IPS-NIHi7 (cell line): ENCODE measurements around the gene LECT2.

Source experiments
- DNase-seq: peaks from one replicate; pipeline ENCODE4 v3.0.0; 2012; ENCODE audit warnings: mixed read lengths; ENCODE audit errors: extremely low spot score

Gene LECT2

GRCh38 chr5:135954899-135955298 is at the start of gene LECT2:
LECT2 (minus strand) TSS chr5:135954983; CDS start chr5:135954833, 150 bp downstream.
- DNase-seq, result no peak

DNA sequence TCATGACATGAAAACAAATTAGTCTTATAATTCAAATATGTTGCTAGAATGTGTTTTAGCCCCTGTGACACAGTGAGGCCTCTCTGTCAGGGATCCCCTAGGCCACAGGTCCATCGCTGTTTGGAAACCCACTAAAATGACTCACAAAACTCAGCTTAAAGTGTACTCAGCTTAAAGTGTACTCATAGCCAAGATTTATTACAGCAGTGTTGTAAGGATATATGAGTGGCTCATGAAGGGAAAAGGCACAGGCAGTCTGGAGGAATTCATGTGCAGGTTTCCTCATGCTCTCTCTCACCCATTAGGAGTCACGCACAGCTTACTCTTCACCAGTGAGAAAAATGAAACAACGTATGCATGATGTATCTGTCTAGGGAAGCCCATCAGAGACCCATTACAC is 49.7 kb upstream of the LECT2 start:
- DNase-seq, result no peak

DNA sequence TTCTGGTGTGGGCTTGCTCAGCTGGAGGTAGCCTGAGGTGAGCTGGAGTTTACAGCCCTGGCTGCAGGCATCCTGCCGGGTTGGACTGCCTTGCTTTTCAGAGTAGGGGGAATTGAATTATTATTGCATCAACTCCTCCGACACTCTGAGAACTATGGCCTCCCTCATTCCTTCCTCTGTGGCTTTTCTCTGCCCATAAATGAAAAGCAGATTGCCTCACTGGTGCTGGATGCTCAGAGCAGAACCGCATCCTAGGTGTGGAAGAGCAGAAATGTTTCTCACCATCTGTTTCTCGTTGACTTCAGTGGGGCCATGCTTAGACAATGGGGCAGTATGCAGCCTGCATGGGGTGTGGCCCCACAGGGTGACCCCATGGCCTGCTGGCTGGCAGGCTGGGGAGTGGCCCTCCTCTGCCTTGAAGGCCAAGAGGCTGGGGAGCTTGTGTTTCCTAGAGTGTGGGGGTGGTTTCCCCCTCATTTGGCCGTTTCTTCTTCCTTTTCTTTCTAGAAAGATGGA is 46.7 kb upstream of the LECT2 start:
- no peak for DNase-seq

DNA sequence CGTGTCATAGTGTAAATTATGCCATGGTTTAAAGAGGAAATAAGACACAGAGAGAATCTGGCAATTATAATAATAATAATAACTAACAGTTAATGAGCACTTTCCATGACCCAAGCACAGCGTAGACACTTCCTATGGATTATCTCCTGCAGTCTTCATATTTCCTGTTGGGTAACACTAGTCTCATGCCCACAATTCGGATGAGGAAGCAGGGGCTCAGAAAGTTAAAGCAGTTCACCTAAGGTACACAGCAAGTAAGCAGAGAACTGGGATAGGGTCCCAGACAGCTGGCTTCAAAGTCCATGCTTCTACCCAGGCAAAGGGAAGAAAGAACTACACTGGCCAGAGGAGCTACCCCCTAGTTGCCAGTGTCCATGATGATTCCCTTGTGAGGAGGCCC is 46.1 kb upstream of the LECT2 start:
- no peak for DNase-seq

- DNase-seq, result no peak
These were observed 45.4 kb upstream of the LECT2 start for GRCh38 chr5:136000147-136000546.

- DNase-seq, result no peak
These were observed 44.8 kb upstream of the LECT2 start for GRCh38 chr5:135999406-136000139.

GRCh38 chr5:135998889-135999288 is 44.1 kb upstream of the LECT2 start:
- DNase-seq, result no peak

DNA sequence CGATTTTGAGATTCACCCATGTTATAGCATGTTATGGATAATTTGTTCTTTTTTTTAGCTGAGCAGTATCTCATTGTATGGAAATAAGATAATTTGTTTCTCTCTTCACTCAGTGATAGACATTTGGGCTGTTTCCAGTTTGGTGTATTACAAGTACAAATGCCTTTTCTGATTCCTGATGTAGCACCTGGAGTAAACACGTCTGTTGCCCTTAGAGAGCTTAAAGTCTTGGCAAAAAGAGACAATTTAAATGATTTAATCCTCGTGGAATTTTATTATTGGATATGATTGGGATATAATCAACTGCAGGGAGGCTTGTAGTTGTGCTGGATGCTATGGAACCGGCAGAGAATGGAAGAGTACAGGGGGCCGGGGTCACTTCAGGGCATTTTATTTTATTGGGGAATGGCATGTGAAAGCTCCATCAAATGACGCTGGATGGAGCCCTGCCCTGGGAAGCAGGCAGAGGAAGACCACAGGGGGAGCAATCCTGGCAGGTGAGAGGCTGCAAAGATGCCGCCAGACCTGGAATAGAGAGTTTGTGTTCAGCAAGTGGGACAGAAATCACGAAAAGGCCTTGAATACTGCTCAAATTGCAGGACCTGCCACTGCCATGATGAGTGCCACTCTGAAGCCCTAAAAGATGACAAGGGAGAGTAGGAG is 43.0 kb upstream of the LECT2 start:
- peak; percentile 53 for DNase-seq

DNA sequence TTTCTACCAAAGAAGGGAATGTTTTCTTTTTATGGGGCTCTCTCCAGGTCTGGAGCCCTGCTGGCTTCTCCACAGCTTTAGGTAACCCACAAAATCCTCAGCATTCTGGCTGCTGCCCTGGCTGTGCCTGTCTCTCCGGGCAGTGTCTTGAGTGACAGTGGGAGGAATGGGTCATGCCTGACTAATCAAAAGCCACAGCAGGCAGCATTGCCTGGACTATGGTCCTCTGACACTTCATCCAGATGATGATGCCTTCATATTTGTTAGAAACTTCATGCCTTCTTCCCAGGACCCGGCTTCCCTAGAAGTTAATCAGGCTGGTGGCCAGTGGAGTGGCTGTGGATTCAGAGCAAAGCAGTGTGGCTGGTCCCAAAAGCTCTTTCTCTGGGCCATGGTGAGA is 41.8 kb upstream of the LECT2 start:
- DNase-seq, result no peak

DNA sequence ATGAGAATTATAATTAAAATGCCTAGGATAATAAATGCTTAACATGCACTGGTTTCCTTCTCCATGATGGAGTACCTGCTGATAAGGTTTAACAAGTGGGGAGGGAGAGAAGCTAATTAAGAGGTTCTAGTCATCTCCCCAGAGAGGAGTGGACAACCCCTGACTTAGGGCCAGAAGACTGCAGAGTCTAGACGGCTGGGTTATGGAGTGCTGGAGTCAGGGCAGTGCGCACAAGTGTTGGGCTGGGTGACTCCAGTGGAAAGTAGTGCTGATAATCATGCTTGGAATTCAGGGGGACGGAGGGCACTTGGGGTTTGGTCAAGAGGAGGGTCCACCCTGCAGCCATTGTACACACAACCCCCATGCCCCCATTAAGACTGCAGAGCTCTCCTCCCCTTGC is 41.2 kb upstream of the LECT2 start:
- no peak for DNase-seq

GRCh38 chr5:135993880-135994636 is 39.3 kb upstream of the LECT2 start:
- DNase-seq, result no peak

DNA sequence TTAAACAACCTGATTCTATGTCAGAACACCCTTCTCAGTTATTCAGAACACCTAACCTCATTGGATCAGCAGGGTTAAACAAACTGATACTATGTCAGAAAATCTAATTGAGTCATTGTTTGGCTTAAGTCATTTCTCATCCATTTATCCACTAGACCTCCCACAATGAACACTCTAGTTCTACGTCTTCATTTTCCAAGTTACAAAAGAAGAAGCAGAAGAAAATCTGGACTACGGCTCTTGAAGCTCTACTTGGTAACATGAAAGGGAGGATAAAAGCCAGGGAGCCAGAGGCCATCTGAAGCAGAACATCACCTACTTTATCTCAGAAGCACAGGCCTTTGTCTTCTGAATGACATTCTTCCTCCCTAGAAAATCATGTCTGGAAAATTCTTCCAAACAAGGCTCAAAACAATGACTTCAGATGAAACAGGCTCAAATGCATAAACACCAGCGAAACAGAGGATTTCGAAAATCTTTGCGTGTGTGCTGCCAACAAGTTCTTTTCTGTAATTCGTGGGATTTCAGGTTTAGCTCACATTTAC is 38.6 kb upstream of the LECT2 start:
- no peak for DNase-seq

DNA sequence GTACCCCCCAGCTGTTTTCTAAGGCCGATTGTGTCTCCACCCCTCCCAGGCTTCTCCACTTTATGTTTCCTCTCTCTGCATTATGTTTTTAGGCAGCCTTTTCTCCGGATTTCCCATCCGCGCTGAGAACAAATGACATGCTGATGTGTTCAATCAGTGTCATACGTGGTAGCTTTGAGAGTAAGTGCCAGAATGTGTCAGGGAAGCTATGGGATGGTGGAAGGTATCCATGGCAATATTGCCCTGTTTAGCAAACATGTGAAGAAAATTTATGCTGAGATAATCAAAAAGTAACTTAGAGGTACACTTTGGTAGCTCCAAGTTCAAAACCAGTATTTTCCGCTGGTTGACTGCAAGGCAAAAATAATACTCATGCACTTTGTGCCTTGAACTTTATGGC is 36.6 kb upstream of the LECT2 start:
- DNase-seq, result no peak

GRCh38 chr5:135990528-135991255 is 35.9 kb upstream of the LECT2 start:
- DNase-seq, result no peak

DNA sequence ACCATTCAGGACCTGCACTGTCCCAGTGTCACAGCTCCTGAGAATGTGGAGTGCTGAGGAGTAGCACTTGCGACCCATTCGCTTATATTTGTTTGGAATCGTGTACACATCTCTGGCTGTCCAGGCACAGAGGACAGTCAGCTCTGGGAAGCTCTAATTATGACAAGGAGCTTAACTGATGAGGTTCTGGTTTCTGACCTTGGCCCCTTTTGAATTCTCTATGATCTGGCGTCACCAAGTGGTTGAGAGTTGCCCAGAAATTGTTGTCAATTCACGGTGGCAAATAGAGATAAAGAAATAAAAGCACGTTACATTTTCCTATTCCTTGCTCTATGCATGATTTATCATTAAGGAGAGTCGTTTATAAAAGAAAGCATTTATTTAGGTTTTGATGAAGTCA is 34.9 kb upstream of the LECT2 start:
- no peak for DNase-seq

DNA sequence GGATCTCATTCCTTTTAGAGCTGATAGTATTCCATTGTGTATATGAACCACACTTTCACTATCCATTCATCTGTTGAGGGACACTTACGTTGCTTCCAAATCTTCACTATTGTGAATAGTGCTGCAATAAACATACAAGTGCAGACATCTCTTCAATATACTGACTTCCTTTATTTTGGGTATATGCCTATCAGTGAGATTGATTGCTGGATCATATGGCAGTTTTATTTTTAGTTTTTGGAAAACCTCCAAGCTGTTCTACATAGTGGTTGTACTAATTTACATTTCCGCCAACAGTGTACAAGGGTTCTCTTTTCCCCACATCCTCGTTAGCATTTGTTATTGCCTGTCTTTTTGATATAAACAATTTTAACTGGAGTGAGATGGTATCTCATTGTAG is 33.8 kb upstream of the LECT2 start:
- DNase-seq, result no peak

- DNase-seq, result no peak
These were observed 32.2 kb upstream of the LECT2 start for GRCh38 chr5:135986891-135987401.

DNA sequence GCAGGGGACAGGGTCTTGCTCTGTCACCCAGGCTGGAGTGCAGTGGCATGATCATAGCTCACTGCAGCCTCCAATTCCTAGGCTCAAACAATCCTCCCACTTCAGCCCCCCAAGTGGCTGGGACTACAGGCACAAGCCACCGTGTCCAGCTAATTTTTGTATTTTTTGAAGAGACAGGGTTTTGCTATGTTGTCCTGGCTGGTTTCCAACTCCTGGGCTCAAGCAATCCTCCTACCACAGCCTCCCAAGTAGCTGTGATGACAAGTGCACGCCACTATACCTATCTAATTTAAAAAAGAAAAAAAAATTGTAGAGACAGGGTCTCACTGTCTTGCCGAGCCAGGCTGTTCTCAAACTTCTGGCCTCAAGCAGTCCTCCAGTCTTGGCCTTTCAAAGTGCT is 31.6 kb upstream of the LECT2 start:
- no peak for DNase-seq

DNA sequence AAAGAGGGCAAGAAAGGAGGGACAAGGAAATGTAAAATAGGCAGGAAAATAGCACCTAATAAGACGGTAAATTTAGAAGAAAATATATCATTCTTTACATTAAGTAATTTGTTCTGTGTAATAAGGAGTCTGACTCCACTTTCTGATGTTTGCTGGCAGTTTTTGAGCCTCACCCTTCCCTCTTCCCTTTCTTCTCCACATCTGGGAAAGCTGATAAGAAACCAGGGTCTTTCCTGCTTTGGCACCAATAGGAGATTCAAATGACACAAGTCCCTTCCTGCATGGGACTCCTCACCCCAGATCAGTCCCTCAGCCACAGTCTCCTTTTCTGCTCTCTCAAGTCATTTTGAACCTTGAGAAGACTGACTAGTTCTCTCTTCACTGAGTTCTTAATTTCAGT is 31.2 kb upstream of the LECT2 start:
- no peak for DNase-seq

GRCh38 chr5:135980620-135981019 is 25.8 kb upstream of the LECT2 start:
- no peak for DNase-seq

DNA sequence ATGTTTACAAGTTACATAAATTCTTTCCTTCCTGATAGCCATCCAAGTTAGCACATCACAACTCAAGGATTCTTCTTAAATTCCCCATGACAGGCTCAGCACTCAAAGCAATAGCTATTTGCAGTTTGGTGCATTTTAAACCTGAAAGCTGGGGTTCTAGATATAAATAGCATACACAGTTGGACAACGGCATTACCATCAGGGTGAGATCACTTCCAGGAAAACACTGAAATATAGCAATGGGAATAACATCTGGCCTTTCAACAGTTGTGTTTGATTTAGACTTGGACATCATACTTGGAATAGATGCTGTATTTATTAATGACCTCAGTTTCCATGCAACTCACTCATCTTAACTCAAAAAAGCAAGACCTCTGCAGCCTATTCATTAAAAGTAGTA is 24.7 kb upstream of the LECT2 start:
- no peak for DNase-seq
